Fibroblast of lung (primary cell): Measurements from ENCODE around the gene DNER.

Experiments used
- CTCF ChIP-seq, 2 donors: IDR thresholded peaks in 1 of 2; conservative IDR thresholded peaks in 1 of 2; 1 replicate in 1 of 2; 2 replicates in 1 of 2; pipeline ENCODE4 v1.5.1; 2011 to 2012; ENCODE audit warnings: low read length in 2 of 2, control low read depth in 1 of 2, inconsistent platforms in 1 of 2, low read depth in 1 of 2, mild to moderate bottlenecking in 1 of 2
- EZH2 ChIP-seq: IDR thresholded peaks from 2 replicates; pipeline ENCODE4 v1.5.1; 2012; ENCODE audit warnings: low read length, control low read depth, mild to moderate bottlenecking; ENCODE audit errors: missing control alignments

GRCh38 chr2:229660951-229661350, 53.4 kb downstream of the DNER start:
- no peak for TF ChIP-seq CTCF (conservative IDR thresholded peaks at IDR 0.05 in 1 of 2, IDR thresholded peaks at IDR 0.05 in 1 of 2; ENCODE audit: low read depth in 1 of 2, low read length in 2 of 2)
- no peak for TF ChIP-seq EZH2
